Omental fat pad (tissue), 4 donors: ENCODE data around the gene CBLL1. TPM values are rescaled to one million over a fixed set of nuclear protein-coding genes. Genes with fewer than 3 reads are reported as not detected.
A peak's percentile ranks its signal among the peaks of the same experiment; 100 is the strongest.

Experiments
- ATAC-seq: fragments of 150-250 bp; one replicate; pipeline ENCODE4 v1.9.1; 2016; ENCODE audit warnings: mild to moderate bottlenecking, moderate library complexity; ENCODE audit not compliant: low FRiP score
- DNase-seq: peaks from one replicate; pipeline ENCODE4 v3.0.0-alpha.2; 2019; ENCODE audit warnings: low spot score
- CTCF ChIP-seq, 3 donors: fragments of 450-650 bp; IDR thresholded peaks; one replicate each; pipeline ENCODE4 v1.5.1; 2016 to 2017; ENCODE audit warnings: antibody characterized with exemption in 3 of 3, mild to moderate bottlenecking in 3 of 3, moderate library complexity in 2 of 3
- total RNA-seq, 4 donors: library from RNA; depleted of rRNA; stranded (reverse); fragments of >200 nt; gene quantifications; one replicate each; pipeline ENCODE4 v1.1.0, GENCODE V29; 2016

CBLL1 gene, protein sequence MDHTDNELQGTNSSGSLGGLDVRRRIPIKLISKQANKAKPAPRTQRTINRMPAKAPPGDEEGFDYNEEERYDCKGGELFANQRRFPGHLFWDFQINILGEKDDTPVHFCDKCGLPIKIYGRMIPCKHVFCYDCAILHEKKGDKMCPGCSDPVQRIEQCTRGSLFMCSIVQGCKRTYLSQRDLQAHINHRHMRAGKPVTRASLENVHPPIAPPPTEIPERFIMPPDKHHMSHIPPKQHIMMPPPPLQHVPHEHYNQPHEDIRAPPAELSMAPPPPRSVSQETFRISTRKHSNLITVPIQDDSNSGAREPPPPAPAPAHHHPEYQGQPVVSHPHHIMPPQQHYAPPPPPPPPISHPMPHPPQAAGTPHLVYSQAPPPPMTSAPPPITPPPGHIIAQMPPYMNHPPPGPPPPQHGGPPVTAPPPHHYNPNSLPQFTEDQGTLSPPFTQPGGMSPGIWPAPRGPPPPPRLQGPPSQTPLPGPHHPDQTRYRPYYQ
- total RNA-seq: 10 to 100 TPM; 24.8 to 36.9 (median 30.0) TPM

DNA sequence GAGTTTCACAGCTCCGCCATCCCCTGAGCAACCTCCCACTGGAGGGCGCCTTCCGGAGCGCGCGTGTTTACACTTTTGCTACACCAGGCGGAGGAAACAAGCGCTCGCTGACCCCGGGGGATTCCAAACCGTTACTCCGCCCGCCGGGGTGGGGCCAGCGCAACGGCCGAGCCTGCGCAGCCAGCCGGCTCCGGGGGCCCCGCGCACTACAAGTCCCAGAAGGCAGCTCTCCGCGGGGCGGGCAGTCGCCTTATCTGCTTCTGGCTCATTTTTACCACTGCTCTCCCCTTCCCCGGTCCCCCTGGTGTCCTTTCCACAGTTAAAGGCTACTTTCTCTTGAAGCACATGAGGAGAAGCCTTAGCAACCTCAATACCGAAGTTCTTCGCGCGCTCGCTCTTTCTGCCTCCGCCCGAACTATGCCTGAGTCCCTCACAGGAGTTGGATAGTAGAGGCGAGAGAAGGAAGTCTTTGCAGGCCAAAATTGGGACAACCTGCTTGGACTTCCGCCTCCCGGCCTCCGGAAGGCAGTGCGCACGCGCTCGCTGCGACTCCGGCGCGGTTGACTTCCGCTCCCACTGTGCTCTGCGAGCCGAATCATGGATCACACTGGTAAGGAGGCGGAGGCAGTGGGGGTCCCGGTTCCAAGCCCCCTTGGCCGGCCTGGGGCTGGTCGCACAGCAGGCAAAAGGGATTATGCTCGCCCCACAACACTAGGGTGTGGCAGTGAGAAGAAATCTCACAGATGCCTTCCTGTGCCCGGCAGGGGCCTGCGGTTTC lies at the start of gene CBLL1:
Gene CBLL1 (plus strand): TSS at position 576 of the 778 bp plus-strand sequence. CDS start 22 bp downstream, at position 598.
- no peak for TF ChIP-seq CTCF (IDR thresholded peaks at IDR 0.05)
- peak; percentile 81 for DNase-seq
- ATAC-seq: peak; percentile 99

DNA sequence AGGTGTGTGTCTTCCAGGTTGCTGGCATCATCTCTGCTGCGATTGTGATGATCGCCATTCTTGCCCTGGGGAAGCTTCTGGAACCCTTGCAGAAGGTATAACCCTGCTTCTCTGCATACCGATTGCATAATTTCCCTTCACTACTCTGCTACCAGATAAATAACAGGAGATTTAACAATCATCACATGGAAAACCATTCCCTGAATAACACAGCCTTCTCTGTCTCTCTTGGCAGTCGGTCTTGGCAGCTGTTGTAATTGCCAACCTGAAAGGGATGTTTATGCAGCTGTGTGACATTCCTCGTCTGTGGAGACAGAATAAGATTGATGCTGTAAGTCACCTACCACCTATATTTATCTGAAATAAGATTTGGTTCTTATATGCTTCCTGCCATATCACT lies 49.6 kb upstream of the CBLL1 start:
- no peak for ATAC-seq
- no peak for TF ChIP-seq CTCF (IDR thresholded peaks at IDR 0.05)
- DNase-seq: no peak

GRCh38 chr7:107696330-107696946 lies 47.5 kb upstream of the CBLL1 start:
- no peak for DNase-seq
- no peak for ATAC-seq
- TF ChIP-seq CTCF (IDR thresholded peaks at IDR 0.05): no peak

DNA sequence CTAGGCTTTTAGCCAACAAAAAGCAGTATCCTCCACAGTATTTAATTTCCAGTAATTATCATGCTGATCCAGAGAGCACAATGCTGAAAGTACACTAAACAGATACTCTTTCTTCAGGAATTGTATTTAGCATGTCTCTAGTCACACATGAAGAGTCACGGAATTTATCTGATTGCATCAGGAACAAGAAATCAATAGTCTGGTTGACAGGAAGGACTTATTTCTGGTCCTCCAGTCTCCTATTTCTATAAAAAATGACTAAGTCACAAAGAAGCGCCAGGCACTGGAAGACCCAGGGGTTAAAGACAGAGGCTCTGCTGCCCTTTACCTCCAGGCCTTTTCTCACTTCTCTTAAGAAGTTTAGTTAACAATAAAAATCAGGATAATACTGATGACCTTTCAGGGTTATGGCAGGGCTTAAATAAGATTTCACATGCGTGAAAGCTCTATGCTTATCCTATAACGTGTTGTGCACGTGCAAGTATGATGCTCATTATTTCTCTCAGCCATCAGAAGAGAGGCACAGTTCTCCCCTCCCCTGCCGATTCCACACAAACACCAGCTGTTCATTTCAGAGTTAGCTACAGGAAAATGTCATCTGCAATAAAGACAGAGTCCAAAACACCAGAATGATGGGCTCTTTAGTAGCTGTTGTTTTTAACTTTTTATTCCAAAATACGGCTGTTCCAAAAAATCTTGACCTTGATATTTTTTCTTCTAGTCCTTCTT lies 46.5 kb upstream of the CBLL1 start:
- DNase-seq (no peak), ATAC-seq (no peak)
- TF ChIP-seq CTCF (IDR thresholded peaks at IDR 0.05): no peak

DNA sequence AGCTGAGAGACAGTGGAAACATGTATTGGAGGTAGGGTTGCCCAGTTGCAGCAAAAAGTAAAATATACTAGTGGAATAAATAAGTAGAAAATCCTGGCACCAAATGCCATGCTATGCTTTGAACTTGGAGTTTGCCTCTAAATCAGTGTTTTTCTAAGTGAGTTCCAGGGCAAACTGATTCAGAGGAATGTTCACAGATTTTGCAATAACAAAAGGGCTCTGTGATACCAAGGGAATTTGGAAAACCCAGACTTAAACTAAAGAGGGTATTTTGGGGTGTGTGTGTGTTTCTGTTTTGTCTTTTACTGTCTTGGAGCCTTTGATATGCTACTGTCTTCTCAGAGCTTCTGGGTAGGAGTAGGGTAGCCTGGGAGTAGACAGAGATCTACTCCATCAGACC lies 43.4 kb upstream of the CBLL1 start:
- TF ChIP-seq CTCF (IDR thresholded peaks at IDR 0.05): no peak
- ATAC-seq: peak; percentile 80
- DNase-seq: no peak

GRCh38 chr7:107701191-107701590 lies 42.8 kb upstream of the CBLL1 start:
- TF ChIP-seq CTCF (IDR thresholded peaks at IDR 0.05): no peak
- ATAC-seq (no peak), DNase-seq (no peak)
